NCI-H2029 treated with DMSO at 0.1 percent for 48 hours (cell line): Measurements from ENCODE around the gene HOXB8.

Source experiments
- DNase-seq: peaks from one replicate; lab custom pipeline; 2025; lab: John Stamatoyannopoulos, UW

The HOXB8 gene

GRCh38 chr17:48637323-48638260 lies 22.5 kb upstream of the HOXB8 start:
- DNase-seq, result no peak

- peak; percentile 55 for DNase-seq
These were observed 21.3 kb upstream of the HOXB8 start for GRCh38 chr17:48636177-48637018.

- no peak for DNase-seq
These were observed 19.6 kb upstream of the HOXB8 start for GRCh38 chr17:48634493-48635208.

- no peak for DNase-seq
These were observed 18.2 kb upstream of the HOXB8 start for GRCh38 chr17:48633266-48633677.

- no peak for DNase-seq
These were observed 17.6 kb upstream of the HOXB8 start for GRCh38 chr17:48632579-48633265.

GRCh38 chr17:48631693-48632578 lies 16.8 kb upstream of the HOXB8 start:
- no peak for DNase-seq

GRCh38 chr17:48630925-48631692 lies 16.0 kb upstream of the HOXB8 start:
- DNase-seq, result no peak

GRCh38 chr17:48630009-48630924 lies 15.2 kb upstream of the HOXB8 start:
- no peak for DNase-seq

- no peak for DNase-seq
These were observed 14.3 kb upstream of the HOXB8 start for GRCh38 chr17:48629411-48629759.

- no peak for DNase-seq
These were observed 13.7 kb upstream of the HOXB8 start for GRCh38 chr17:48628649-48629410.

- no peak for DNase-seq
These were observed 12.8 kb upstream of the HOXB8 start for GRCh38 chr17:48627623-48628521.

GRCh38 chr17:48627118-48627597 lies 12.1 kb upstream of the HOXB8 start:
- DNase-seq, result no peak

GRCh38 chr17:48626245-48627117 lies 11.4 kb upstream of the HOXB8 start, which contains the start of gene HOXB9:
HOXB9 (minus strand) TSS chr17:48626358; CDS start chr17:48626269, 89 bp downstream.
- no peak for DNase-seq

GRCh38 chr17:48625495-48626244 lies 10.6 kb upstream of the HOXB8 start:
- no peak for DNase-seq
